ENCODE results near the gene LTA4H. TPM values are rescaled to one million over a fixed set of nuclear protein-coding genes. Genes with fewer than 3 reads are reported as not detected.
"Not testable (repeated sequence)": the region's sequence is repeated elsewhere in the genome, so short reads cannot be mapped to it uniquely, and the experiment has no call there.

Gene LTA4H
- polyA plus RNA-seq (ENCODE audit: insufficient read length in 10 of 10), result 10 to 100 TPM; 65.0 to 88.5 (median 73.9) TPM
- long read RNA-seq, donor 1, transcript LTA4H-201 (19 exons, 2,139 nt), result major isoform, 15 of 25 reads
- long read RNA-seq, donor 1, partial matches to known transcripts, result 5 of 25 reads
- long read RNA-seq, donor 1, other reads (novel, unspliced or antisense), result 5 of 25 reads
- long read RNA-seq, donor 2, transcript LTA4H-201 (19 exons, 2,139 nt), result major isoform, 7 of 13 reads
- long read RNA-seq, donor 2, partial matches to known transcripts, result 0 of 13 reads
- long read RNA-seq, donor 2, other reads (novel, unspliced or antisense), result 6 of 13 reads
- long read RNA-seq, donor 3, result 0 reads
- long read RNA-seq, donor 4, transcript LTA4H-201 (19 exons, 2,139 nt), result major isoform, 7 of 7 reads
- long read RNA-seq, donor 4, partial matches to known transcripts, result 0 of 7 reads
- long read RNA-seq, donor 4, other reads (novel, unspliced or antisense), result 0 of 7 reads
- long read RNA-seq, donor 5, transcript LTA4H-201 (19 exons, 2,139 nt), result major isoform, 14 of 20 reads
- long read RNA-seq, donor 5, partial matches to known transcripts, result 5 of 20 reads
- long read RNA-seq, donor 5, other reads (novel, unspliced or antisense), result 0 of 20 reads
- long read RNA-seq, donor 6, transcript LTA4H-201 (19 exons, 2,139 nt), result major isoform, 7 of 17 reads
- long read RNA-seq, donor 6, partial matches to known transcripts, result 0 of 17 reads
- long read RNA-seq, donor 6, other reads (novel, unspliced or antisense), result 10 of 17 reads
- long read RNA-seq, donor 7, transcript LTA4H-201 (19 exons, 2,139 nt), result major isoform, 6 of 13 reads
- long read RNA-seq, donor 7, partial matches to known transcripts, result 0 of 13 reads
- long read RNA-seq, donor 7, other reads (novel, unspliced or antisense), result 7 of 13 reads
- long read RNA-seq, donor 8, partial matches to known transcripts, result 0 of 10 reads
- long read RNA-seq, donor 8, other reads (novel, unspliced or antisense), result 8 of 10 reads
- long read RNA-seq, donor 9, partial matches to known transcripts, result 0 of 2 reads
- long read RNA-seq, donor 9, other reads (novel, unspliced or antisense), result 0 of 2 reads

GRCh38 chr12:96035283-96036236, at the start of gene LTA4H:
TSS of gene LTA4H (minus strand) at chr12:96035587. CDS start at chr12:96035519, 68 bp downstream.
- DNase-seq, result peak; percentile 99 to 100 (median 99)

- no peak for DNase-seq
Observed at GRCh38 chr12:96084624-96085023, 49.2 kb upstream of the LTA4H start.

DNA sequence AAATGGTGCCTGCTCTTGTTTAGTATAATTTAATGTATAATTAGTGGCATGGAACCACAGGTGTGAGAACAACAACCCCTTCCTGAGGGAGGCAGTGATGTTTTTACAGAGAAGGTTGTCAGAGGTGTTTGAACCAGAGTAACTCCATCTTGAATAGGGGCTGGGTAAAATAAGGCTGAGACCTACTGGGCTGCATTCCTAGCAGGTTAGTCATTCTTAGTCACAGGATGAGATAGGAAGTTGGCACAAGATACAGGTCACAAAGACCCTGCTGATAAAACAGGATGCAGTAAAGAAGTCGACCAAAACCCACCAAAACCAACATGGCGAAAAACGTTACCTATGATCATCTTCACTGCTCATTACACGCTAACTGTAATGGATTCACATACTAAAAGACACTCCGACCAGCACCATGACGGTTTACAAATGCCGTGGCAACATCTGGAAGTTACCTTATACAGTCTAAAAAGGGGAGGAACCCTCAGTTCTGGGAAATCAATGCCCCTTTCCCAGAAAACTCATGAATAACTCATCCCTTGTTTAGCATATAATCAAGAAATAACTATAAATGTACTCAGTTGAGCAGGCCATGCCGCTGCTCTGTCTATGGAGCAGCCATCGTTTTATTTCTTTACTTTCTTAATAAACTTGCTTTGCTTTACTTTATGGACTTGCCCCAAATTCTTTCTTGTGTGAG, 47.8 kb upstream of the LTA4H start:
- no peak for DNase-seq

DNA sequence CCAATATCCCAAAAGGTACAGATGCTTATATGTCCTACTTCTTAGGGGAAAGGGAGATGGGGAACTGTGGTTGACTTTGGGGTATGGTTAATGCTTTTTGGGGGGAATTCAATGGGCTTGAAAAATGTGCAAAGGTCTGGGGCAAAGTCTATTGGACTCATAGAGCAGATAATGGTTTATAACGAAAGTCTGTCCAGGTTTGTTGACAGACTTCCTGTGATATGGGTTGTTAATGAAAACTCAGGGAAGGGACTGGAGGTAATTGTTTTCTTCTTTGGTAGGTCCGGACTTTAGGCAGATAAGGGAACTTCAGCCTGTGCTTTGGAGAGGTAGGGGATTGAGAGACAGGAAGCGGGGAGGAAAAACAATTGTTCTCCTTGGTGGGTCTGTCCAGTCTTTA, 46.2 kb upstream of the LTA4H start:
- DNase-seq, result no peak

DNA sequence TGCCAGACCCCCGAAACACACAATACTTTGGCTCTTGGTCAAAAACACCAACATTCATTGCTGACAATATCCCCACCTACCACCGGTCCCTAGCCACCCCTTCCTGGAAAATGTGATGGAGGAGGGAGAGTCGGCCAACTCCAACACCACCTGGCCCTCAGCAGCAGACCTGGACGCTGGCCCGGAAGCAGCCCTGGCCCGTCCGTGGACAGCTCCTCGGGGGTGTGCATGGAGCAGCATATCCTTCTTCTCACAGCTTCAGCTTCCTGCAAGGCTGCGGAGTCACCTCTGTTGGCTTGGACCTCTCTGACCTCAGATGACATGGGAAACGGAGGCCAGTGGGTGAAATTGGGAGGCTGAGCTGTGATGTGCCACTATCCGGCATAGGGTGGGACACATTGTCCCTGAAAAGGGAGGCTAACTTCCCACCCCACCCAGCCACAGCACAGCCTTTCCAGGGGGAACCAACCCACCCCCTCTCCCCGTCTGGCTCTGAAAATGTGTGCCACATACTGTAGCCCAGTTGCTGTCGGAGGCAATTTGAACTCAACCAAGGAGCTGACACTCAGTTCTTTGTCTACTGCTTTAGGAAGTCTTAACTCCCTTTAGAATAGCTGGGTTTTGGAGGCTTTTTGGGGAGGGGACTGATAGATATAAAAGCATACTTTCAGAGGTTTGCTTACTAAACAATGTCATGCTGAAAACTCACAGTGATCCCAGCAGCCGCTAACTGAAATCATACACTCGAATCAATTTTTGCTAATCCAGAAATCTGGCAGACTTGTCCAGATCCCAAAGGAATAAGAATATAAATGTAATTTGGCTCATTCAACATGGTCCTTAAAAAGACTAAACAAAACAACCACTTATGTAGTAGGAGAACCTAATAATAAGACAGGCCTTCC, 43.1 kb upstream of the LTA4H start:
- peak in 2 of 3 donors; percentile 59 to 80 for DNase-seq

GRCh38 chr12:96077081-96077480, 41.7 kb upstream of the LTA4H start:
- DNase-seq, result no peak

- no peak for DNase-seq
Observed at GRCh38 chr12:96075560-96075959, 40.2 kb upstream of the LTA4H start.

DNA sequence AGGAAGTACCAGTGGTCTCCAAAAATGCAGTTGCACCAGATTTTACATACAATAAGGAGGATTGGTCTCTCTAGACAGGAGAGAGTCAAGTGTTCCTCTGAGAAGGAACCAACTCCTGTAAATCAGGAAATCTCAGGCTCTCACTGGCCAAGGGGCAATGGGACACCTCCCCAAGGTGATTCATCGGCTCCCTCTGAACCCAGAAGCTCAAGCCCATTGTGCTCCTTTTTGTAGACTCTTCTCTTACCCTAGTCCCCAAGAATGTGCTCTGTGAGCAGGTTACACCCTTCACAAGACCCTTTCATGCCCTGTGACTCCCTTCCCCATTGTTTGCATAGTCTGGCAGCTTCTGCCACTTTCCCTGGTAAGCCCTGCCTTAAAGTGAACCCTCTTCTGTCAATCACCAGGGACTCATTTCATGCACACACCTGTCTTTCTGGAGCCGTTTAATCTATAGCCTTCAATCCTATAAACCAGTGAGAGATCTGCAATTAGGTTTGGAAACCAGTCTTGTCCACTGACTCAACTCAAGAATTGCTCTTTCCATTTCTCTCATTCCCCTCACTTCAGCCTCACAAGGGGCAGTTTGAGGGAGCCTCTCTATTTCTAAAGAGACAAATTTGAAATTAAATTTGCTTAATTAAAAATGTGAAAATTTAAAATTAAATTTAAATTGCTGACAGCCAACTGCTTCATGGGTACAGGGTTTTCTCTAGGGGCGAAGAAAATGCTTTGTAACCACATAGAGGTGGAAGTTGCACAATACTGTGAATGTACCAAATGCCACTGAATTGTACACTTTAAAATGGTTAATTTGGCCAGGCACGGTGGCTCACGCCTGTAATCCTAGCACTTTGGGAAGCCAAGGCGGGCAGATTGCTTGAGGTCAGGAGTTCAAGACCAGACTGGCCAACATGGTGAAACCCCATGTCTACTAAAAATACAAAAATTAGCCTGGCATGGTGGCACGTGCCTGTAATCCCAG, 38.3 kb upstream of the LTA4H start:
- no peak for DNase-seq

GRCh38 chr12:96070670-96071279, 35.4 kb upstream of the LTA4H start:
- DNase-seq, result no peak

DNA sequence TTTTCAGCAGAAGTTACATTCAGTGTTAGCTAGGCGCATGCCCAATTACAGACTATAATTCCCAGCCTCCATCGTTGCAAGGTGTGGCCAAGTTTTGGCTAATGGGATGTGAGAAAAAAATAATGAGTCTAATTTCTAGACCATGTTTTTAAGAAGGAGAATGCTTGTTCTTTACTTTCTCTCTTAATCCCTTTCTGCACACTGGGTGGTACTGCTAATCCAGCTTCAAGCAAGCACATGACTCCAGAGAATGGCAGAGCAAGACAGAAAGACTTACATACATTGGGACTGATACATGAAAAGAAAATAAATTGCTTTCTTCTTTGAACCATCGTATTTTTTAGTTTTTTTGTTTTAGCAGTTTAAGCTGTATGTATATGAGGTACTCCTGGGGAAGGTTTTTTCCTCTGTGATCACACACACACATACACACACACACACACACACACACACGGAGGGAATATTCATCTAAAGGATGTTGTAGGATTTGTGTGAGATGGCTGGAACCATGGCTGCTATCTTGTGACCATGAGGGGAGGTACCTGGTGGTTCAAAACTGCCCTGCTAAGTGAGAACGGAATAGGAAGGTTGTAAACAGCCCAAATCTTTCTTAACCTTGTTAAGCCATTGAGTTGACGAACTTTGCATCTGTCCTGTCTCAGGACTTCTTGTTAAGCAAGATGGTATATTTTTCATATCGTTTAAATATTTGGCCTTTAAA, 34.3 kb upstream of the LTA4H start:
- DNase-seq, result no peak

GRCh38 chr12:96068636-96069035, 33.2 kb upstream of the LTA4H start:
- DNase-seq, result no peak

- DNase-seq, result no peak
Observed at GRCh38 chr12:96068111-96068510, 32.7 kb upstream of the LTA4H start.

- DNase-seq, result not testable (repeated sequence)
Observed at GRCh38 chr12:96065776-96066175, 30.4 kb upstream of the LTA4H start.

DNA sequence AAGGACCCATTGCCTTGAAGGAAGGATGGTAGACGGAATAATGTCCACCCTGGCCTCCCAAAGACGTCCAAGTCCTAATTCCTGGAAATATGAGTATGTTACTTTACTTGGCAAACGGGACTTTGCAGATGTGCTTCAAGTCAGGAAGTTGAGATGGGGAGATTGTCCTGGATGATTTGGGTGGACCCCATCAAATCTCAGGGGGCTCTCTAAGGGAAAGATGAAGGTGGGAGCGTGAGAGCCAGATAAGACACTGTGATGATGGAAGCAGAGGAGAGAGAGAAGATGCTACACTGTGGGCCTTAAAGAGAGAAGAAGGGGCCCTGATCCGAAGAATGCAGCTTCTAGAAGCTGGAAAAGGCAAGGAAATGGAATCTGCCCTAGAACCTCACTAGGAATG, 29.6 kb upstream of the LTA4H start:
- DNase-seq, result no peak

- DNase-seq, result no peak
Observed at GRCh38 chr12:96064271-96064670, 28.9 kb upstream of the LTA4H start.

- no peak for DNase-seq
Observed at GRCh38 chr12:96063046-96063445, 27.7 kb upstream of the LTA4H start.

- peak; percentile 62 to 88 (median 83) for DNase-seq
Observed at GRCh38 chr12:96061864-96062453, 26.6 kb upstream of the LTA4H start.

All from muscle of back (tissue), 13 donors.